Stimulated activated CD4-positive, alpha-beta T cell treated with anti-CD3 and anti-CD28 coated beads, Interleukin-15, amount 100 ng/mL, for 1 hour (primary cell): ENCODE measurements around the gene HK3.

Experiments used
- DNase-seq, 2 donors: peaks; one replicate each; pipeline ENCODE4 v3.0.0-alpha.2; 2020; ENCODE audit warnings: low read depth in 1 of 2, low spot score in 1 of 2

The HK3 gene

GRCh38 chr5:176899296-176899891 is at the start of gene HK3:
Gene HK3, minus strand, starts transcription at chr5:176899346. Its CDS starts 3,187 bp downstream, at chr5:176896159.
- DNase-seq: no peak

GRCh38 chr5:176948458-176948857 is 49.3 kb upstream of the HK3 start:
- DNase-seq: no peak

- DNase-seq: no peak
These were observed 48.7 kb upstream of the HK3 start for GRCh38 chr5:176947847-176948246.

- DNase-seq: no peak
These were observed 45.1 kb upstream of the HK3 start for GRCh38 chr5:176944268-176944667.

- no peak for DNase-seq
These were observed 44.7 kb upstream of the HK3 start for GRCh38 chr5:176943816-176944215.

- no peak for DNase-seq
These were observed 42.8 kb upstream of the HK3 start for GRCh38 chr5:176941951-176942350.

- no peak for DNase-seq
These were observed 39.3 kb upstream of the HK3 start for GRCh38 chr5:176938472-176938871.

- no peak for DNase-seq
These were observed 35.9 kb upstream of the HK3 start for GRCh38 chr5:176935017-176935416.

GRCh38 chr5:176934309-176934930 is 35.3 kb upstream of the HK3 start:
- DNase-seq: no peak

GRCh38 chr5:176929654-176930053 is 30.5 kb upstream of the HK3 start:
- no peak for DNase-seq

GRCh38 chr5:176927562-176927961 is 28.4 kb upstream of the HK3 start:
- DNase-seq: no peak

GRCh38 chr5:176922817-176923216 is 23.7 kb upstream of the HK3 start:
- DNase-seq: no peak

GRCh38 chr5:176921714-176922113 is 22.6 kb upstream of the HK3 start:
- no peak for DNase-seq

- DNase-seq: no peak
These were observed 19.5 kb upstream of the HK3 start for GRCh38 chr5:176918613-176919012.

GRCh38 chr5:176916337-176916736 is 17.2 kb upstream of the HK3 start:
- DNase-seq: no peak

- DNase-seq: no peak
These were observed 16.8 kb upstream of the HK3 start for GRCh38 chr5:176915906-176916305.

- no peak for DNase-seq
These were observed 13.0 kb upstream of the HK3 start for GRCh38 chr5:176912115-176912514.

- DNase-seq: no peak
These were observed 9.7 kb upstream of the HK3 start for GRCh38 chr5:176908675-176909368.

GRCh38 chr5:176906796-176907195 is 7.7 kb upstream of the HK3 start:
- no peak for DNase-seq

- no peak for DNase-seq
These were observed 7.0 kb upstream of the HK3 start for GRCh38 chr5:176906126-176906525.

- DNase-seq: no peak
These were observed 5.1 kb upstream of the HK3 start for GRCh38 chr5:176904276-176904675.

GRCh38 chr5:176902911-176903664 is 3.9 kb upstream of the HK3 start:
- DNase-seq: no peak
